Caco-2 (cell line): ENCODE results near the gene TIMP2. TPM values are rescaled to one million over a fixed set of nuclear protein-coding genes. Genes with fewer than 3 reads are reported as not detected.
"Not testable (repeated sequence)": the region's sequence is repeated elsewhere in the genome, so short reads cannot be mapped to it uniquely, and the experiment has no call there.

Experiments
- BruUV-seq: library from RNA; stranded (reverse); fragments of 400-500 nt; replicated peaks from 2 replicates; lab custom pipeline; 2021; lab: Mats Ljungman, UMichigan
- CTCF ChIA-PET: fragments of 300-600 bp; sonication (Branson Sonifier 250); formaldehyde crosslinking; loops from one replicate; lab custom pipeline; 2022; ENCODE audit warnings: antibody characterized with exemption; lab: Charles Lee
- POLR2A ChIA-PET: fragments of 300-600 bp; sonication (Branson Sonifier 250); formaldehyde crosslinking; loops from one replicate; lab custom pipeline; 2022; ENCODE audit warnings: antibody characterized with exemption; lab: Charles Lee
- DNase-seq, 2 experiments: peaks; one replicate each; pipeline versions ENCODE4 v3.0.0 to v3.0.0-alpha.2; 2020 to 2022
- H3K27me3 ChIP-seq: replicated peaks from 2 replicates; pipeline ENCODE4 v1.6.0; 2011; ENCODE audit warnings: low read length; ENCODE audit not compliant: control insufficient read depth, insufficient read depth
- H3K36me3 ChIP-seq: 2 replicates; pipeline ENCODE4 v1.5.1; 2011; ENCODE audit warnings: low read length; ENCODE audit not compliant: control insufficient read depth, insufficient read depth
- H3K4me1 ChIP-seq: fragments of 250-450 bp; sonication (Bioruptor Pico); 2 replicates; pipeline ENCODE4 v1.5.1; 2020; ENCODE audit warnings: mild to moderate bottlenecking
- H3K4me3 ChIP-seq: 2 replicates; pipeline ENCODE4 v1.5.1; 2011; ENCODE audit warnings: low read depth, mild to moderate bottlenecking, control low read depth, low read length
- H3K9me3 ChIP-seq: fragments of 250-450 bp; sonication (Bioruptor Pico); 2 replicates; pipeline ENCODE4 v1.5.1; 2020; ENCODE audit warnings: mild to moderate bottlenecking, moderate library complexity
- H3K27ac Mint-ChIP-seq: one replicate; pipeline ENCODE4 v1.8.0; 2022; ENCODE audit warnings: mixed read lengths; ENCODE audit not compliant: unreplicated experiment
- H3K27me3 Mint-ChIP-seq: one replicate; pipeline ENCODE4 v1.8.0; 2022; ENCODE audit warnings: mixed read lengths; ENCODE audit not compliant: insufficient read depth, unreplicated experiment
- H3K36me3 Mint-ChIP-seq: one replicate; pipeline ENCODE4 v1.8.0; 2022; ENCODE audit warnings: mild to moderate bottlenecking, mixed read lengths; ENCODE audit not compliant: insufficient read depth, unreplicated experiment
- H3K4me1 Mint-ChIP-seq: one replicate; pipeline ENCODE4 v1.8.0; 2022; ENCODE audit warnings: low read depth, mixed read lengths; ENCODE audit not compliant: unreplicated experiment
- H3K4me3 Mint-ChIP-seq: one replicate; pipeline ENCODE4 v1.8.0; 2022; ENCODE audit warnings: mild to moderate bottlenecking, moderate library complexity, mixed read lengths; ENCODE audit not compliant: unreplicated experiment
- H3K9me3 Mint-ChIP-seq: one replicate; pipeline ENCODE4 v1.8.0; 2022; ENCODE audit warnings: mixed read lengths; ENCODE audit not compliant: unreplicated experiment
- CTCF ChIP-seq, 2 experiments: fragments of 200-600 bp in 1 of 2; IDR thresholded peaks; 1 replicate in 1 of 2; 2 replicates in 1 of 2; pipeline versions ENCODE4 v1.5.1 to v1.8.0; 2011 to 2022; ENCODE audit warnings: antibody characterized with exemption in 1 of 2, control low read depth in 1 of 2, inconsistent platforms in 1 of 2, low read depth in 1 of 2, low read length in 1 of 2, mild to moderate bottlenecking in 1 of 2, moderate library complexity in 1 of 2; ENCODE audit not compliant: insufficient read depth in 1 of 2, severe bottlenecking in 1 of 2, unreplicated experiment in 1 of 2
- intact Hi-C: fragments of 100-400 bp; cut with micrococcal nuclease; formaldehyde crosslinking; loops from one replicate; pipeline ENCODE4 v1.10.0; 2022; ENCODE audit not compliant: unreplicated experiment
- total RNA-seq: library from RNA; stranded (reverse); gene quantifications from 2 replicates; pipeline ENCODE4 v1.2.3, GENCODE V29; 2022

Gene TIMP2
- total RNA-seq, 1 experiment from 2014 or later, result 70.1 TPM

- no peaks in the 10 kb centered on the region for H3K36me3 ChIP-seq
- BruUV-seq, result no TSS peak
- Mint-ChIP-seq H3K9me3 (no peaks in the 10 kb centered on the region), H3K27ac (no peak overlapping the region), H3K4me1 (peaks cover 7% of the 10 kb centered on the region), H3K36me3 (peaks cover 42% of the 10 kb centered on the region), H3K27me3 (no peaks in the 10 kb centered on the region), H3K4me3 (no peak overlapping the region)
- ChIA-PET CTCF (no interaction called here), POLR2A (no interaction called here)
- TF ChIP-seq CTCF (IDR thresholded peaks at IDR 0.05; ENCODE audit: insufficient read depth in 1 of 2, low read depth in 1 of 2, low read length in 1 of 2, severe bottlenecking in 1 of 2, unreplicated experiment in 1 of 2), result no peak
- DNase-seq, result no peak
- H3K9me3 ChIP-seq, result no peaks in the 10 kb centered on the region
- intact Hi-C loops, result no loop called here
- H3K27me3 ChIP-seq, result no peaks in the 10 kb centered on the region
- H3K4me3 ChIP-seq, result no peak overlapping the region
- H3K4me1 ChIP-seq, result no peaks in the 10 kb centered on the region
Measured at GRCh38 chr17:78892062-78892456, 33.1 kb downstream of the TIMP2 start.

- Mint-ChIP-seq H3K27ac (no peak overlapping the region), H3K27me3 (no peaks in the 10 kb centered on the region), H3K36me3 (peaks cover 43% of the 10 kb centered on the region), H3K9me3 (no peaks in the 10 kb centered on the region), H3K4me3 (no peak overlapping the region), H3K4me1 (peaks cover 7% of the 10 kb centered on the region)
- no peak overlapping the region for H3K4me3 ChIP-seq
- no peak for TF ChIP-seq CTCF (IDR thresholded peaks at IDR 0.05; ENCODE audit: insufficient read depth in 1 of 2, low read depth in 1 of 2, low read length in 1 of 2, severe bottlenecking in 1 of 2, unreplicated experiment in 1 of 2)
- intact Hi-C loops, result no loop called here
- DNase-seq, result no peak
- H3K4me1 ChIP-seq, result no peaks in the 10 kb centered on the region
- CTCF ChIA-PET, result no interaction called here
- no peaks in the 10 kb centered on the region for H3K9me3 ChIP-seq
- no peaks in the 10 kb centered on the region for H3K36me3 ChIP-seq
- BruUV-seq, result no TSS peak
- H3K27me3 ChIP-seq, result no peaks in the 10 kb centered on the region
- POLR2A ChIA-PET, result no interaction called here
Measured at GRCh38 chr17:78891406-78892061, 33.7 kb downstream of the TIMP2 start.

- Histone ChIP-seq H3K4me1 (peaks cover 2% of the 10 kb centered on the region), H3K4me3 (no peak overlapping the region), H3K9me3 (no peaks in the 10 kb centered on the region), H3K27me3 (no peaks in the 10 kb centered on the region), H3K36me3 (no peaks in the 10 kb centered on the region)
- POLR2A ChIA-PET, result no interaction called here
- DNase-seq, result no peak
- intact Hi-C loops, result no loop called here
- Mint-ChIP-seq H3K27me3 (no peaks in the 10 kb centered on the region), H3K9me3 (no peaks in the 10 kb centered on the region), H3K4me1 (peaks cover 7% of the 10 kb centered on the region), H3K36me3 (peaks cover 39% of the 10 kb centered on the region), H3K4me3 (no peak overlapping the region), H3K27ac (no peak overlapping the region)
- BruUV-seq, result no TSS peak
- no peak for TF ChIP-seq CTCF (IDR thresholded peaks at IDR 0.05; ENCODE audit: insufficient read depth in 1 of 2, low read depth in 1 of 2, low read length in 1 of 2, severe bottlenecking in 1 of 2, unreplicated experiment in 1 of 2)
- CTCF ChIA-PET, result no interaction called here
Measured at GRCh38 chr17:78890498-78890897, 34.7 kb downstream of the TIMP2 start.

- H3K9me3 ChIP-seq, H3K9me3 Mint-ChIP-seq, H3K4me1 Mint-ChIP-seq, BruUV-seq, H3K27me3 ChIP-seq, intact Hi-C loops, H3K4me3 ChIP-seq, H3K4me1 ChIP-seq, POLR2A ChIA-PET, DNase-seq, H3K36me3 ChIP-seq, H3K27me3 Mint-ChIP-seq, H3K4me3 Mint-ChIP-seq, CTCF ChIA-PET, H3K27ac Mint-ChIP-seq: not testable (repeated sequence)
- peaks cover 39% of the 10 kb centered on the region for H3K36me3 Mint-ChIP-seq
Measured at GRCh38 chr17:78890096-78890495, 35.1 kb downstream of the TIMP2 start.
